HG02588 (cell line): ENCODE measurements around the gene HPS1.

Experiments used
- ATAC-seq: cut with Tn5 transposase; IDR thresholded peaks from one replicate; pipeline ENCODE4 v1.9.1; 2021; ENCODE audit warnings: mild to moderate bottlenecking, moderate library complexity; ENCODE audit not compliant: unreplicated experiment

HPS1 gene

GRCh38 chr10:98415731-98416119 is 31.0 kb downstream of the HPS1 start:
- ATAC-seq, result no peak

- ATAC-seq, result no peak
Observed at GRCh38 chr10:98414932-98415730, 31.6 kb downstream of the HPS1 start, which contains the start of gene PYROXD2. Gene PYROXD2, minus strand, starts transcription at chr10:98415182. Its CDS starts 47 bp downstream, at chr10:98415135.

- no peak for ATAC-seq
Observed at GRCh38 chr10:98414578-98414931, 32.2 kb downstream of the HPS1 start.

GRCh38 chr10:98411768-98412167 is 35.0 kb downstream of the HPS1 start:
- no peak for ATAC-seq

GRCh38 chr10:98411166-98411565 is 35.6 kb downstream of the HPS1 start:
- no peak for ATAC-seq

GRCh38 chr10:98410759-98411158 is 36.0 kb downstream of the HPS1 start:
- no peak for ATAC-seq

- ATAC-seq, result no peak
Observed at GRCh38 chr10:98410135-98410743, 36.5 kb downstream of the HPS1 start.

- ATAC-seq, result no peak
Observed at GRCh38 chr10:98408799-98409198, 37.9 kb downstream of the HPS1 start.

- ATAC-seq, result no peak
Observed at GRCh38 chr10:98407744-98408241, 38.9 kb downstream of the HPS1 start.

GRCh38 chr10:98407017-98407743 is 39.6 kb downstream of the HPS1 start:
- ATAC-seq, result no peak

GRCh38 chr10:98405422-98405821 is 41.3 kb downstream of the HPS1 start:
- ATAC-seq, result no peak

GRCh38 chr10:98404571-98405359 is 42.0 kb downstream of the HPS1 start:
- peak; percentile 56 for ATAC-seq

- ATAC-seq, result no peak
Observed at GRCh38 chr10:98403812-98404504, 42.8 kb downstream of the HPS1 start.

- no peak for ATAC-seq
Observed at GRCh38 chr10:98402931-98403718, 43.6 kb downstream of the HPS1 start.

GRCh38 chr10:98402478-98402877 is 44.3 kb downstream of the HPS1 start:
- ATAC-seq, result no peak

- ATAC-seq, result no peak
Observed at GRCh38 chr10:98400482-98400881, 46.3 kb downstream of the HPS1 start.

- no peak for ATAC-seq
Observed at GRCh38 chr10:98399784-98400183, 47.0 kb downstream of the HPS1 start.

GRCh38 chr10:98397089-98397600 is 49.6 kb downstream of the HPS1 start:
- no peak for ATAC-seq
